Skeletal muscle satellite cell (primary cell): Measurements from ENCODE around the gene PPFIA1.

Experiments used
- H3K27me3 ChIP-seq: 2 replicates; pipeline ENCODE4 v1.7.0; 2013; ENCODE audit warnings: low read length; ENCODE audit not compliant: control insufficient read depth, insufficient read depth
- H3K36me3 ChIP-seq: 2 replicates; pipeline ENCODE4 v1.7.0; 2013; ENCODE audit warnings: mild to moderate bottlenecking, control low read depth, low read length; ENCODE audit not compliant: insufficient read depth
- H3K4me1 ChIP-seq: 2 replicates; pipeline ENCODE4 v1.7.0; 2013; ENCODE audit warnings: low read length; ENCODE audit not compliant: control insufficient read depth, insufficient read depth
- H3K4me2 ChIP-seq: 2 replicates; pipeline ENCODE4 v1.7.0; 2013; ENCODE audit warnings: mild to moderate bottlenecking, low read length
- H3K4me3 ChIP-seq: 2 replicates; pipeline ENCODE4 v1.7.0; 2013; ENCODE audit warnings: low read length
- H3K9ac ChIP-seq: 2 replicates; pipeline ENCODE4 v1.7.0; 2013; ENCODE audit warnings: mild to moderate bottlenecking, low read depth, low read length, moderate library complexity
- H3K9me3 ChIP-seq: replicated peaks from 2 replicates; pipeline ENCODE4 v1.7.0; 2013; ENCODE audit warnings: mild to moderate bottlenecking, control low read depth, low read length

Gene PPFIA1

DNA sequence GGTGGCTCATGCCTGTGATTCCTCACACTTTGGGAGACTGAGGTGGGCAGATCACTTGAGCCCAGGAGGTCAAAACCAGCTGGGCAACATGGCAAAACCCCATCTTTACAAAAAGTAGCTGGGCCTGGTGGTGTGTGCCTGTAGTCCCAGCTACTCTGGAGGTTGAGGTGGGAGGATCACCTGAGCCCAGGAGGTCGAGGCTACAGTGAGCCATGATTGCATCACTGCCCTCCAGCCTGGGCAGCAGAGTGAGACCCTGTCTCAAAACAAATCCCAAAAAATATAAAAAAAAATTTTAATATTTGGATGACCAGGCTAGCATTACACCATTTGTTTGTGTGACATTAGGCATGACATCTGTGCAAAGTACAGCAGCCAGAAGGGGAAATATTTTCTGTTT lies 78.1 kb downstream of the PPFIA1 start:
- peaks cover 42% of the 10 kb centered on the region for H3K36me3 ChIP-seq
- H3K4me2 ChIP-seq, result no peak overlapping the region
- no peaks in the 10 kb centered on the region for H3K9me3 ChIP-seq
- H3K27me3 ChIP-seq, result no peaks in the 10 kb centered on the region
- H3K4me1 ChIP-seq, result no peaks in the 10 kb centered on the region
- no peak overlapping the region for H3K4me3 ChIP-seq
- no peak overlapping the region for H3K9ac ChIP-seq

DNA sequence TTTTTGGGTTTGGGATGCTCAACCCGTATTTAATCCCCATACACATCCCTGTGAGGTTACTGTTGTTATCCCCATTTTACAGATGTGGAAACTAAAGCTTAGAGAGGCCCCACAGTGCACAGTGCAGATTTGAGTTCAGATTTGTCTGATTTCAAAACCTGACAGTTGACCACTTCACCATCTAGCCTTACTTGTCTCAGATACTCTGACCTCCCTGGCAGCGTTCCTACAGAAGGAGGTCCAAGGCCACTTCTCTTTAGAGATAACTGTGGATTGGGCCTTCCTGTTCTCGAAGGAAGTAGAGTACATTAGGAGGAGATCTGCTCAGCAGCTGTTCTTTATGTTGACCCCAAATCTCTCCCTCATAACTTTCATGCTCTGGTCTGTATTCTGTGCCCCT lies 81.2 kb downstream of the PPFIA1 start:
- H3K27me3 ChIP-seq, result no peaks in the 10 kb centered on the region
- peaks cover 45% of the 10 kb centered on the region for H3K36me3 ChIP-seq
- H3K9me3 ChIP-seq, result no peaks in the 10 kb centered on the region
- no peak overlapping the region for H3K4me3 ChIP-seq
- no peak overlapping the region for H3K9ac ChIP-seq
- H3K4me2 ChIP-seq, result no peak overlapping the region
- no peaks in the 10 kb centered on the region for H3K4me1 ChIP-seq

DNA sequence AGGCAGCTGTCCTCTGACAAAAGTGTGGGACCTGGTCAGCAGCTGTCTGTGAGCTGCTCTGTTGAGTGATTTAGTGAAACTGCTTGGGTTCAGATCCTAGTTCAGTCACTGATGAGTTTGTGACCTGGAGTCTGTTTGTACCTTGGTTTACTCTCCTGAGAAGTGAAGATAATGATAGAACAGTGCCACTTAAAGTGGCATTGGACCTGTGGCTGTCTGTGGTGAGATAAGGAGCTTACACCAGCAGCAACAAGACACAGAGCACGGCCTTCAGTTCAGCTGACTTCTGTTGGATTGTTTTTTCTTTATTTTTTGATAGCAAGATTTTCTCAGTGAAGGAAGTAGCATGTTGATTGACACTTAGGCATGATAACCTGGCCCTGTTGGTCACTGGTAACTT lies 81.6 kb downstream of the PPFIA1 start:
- Histone ChIP-seq H3K4me3 (no peak overlapping the region), H3K4me2 (no peak overlapping the region), H3K27me3 (no peaks in the 10 kb centered on the region), H3K36me3 (peaks cover 46% of the 10 kb centered on the region), H3K9me3 (no peaks in the 10 kb centered on the region), H3K9ac (no peak overlapping the region), H3K4me1 (no peaks in the 10 kb centered on the region)

DNA sequence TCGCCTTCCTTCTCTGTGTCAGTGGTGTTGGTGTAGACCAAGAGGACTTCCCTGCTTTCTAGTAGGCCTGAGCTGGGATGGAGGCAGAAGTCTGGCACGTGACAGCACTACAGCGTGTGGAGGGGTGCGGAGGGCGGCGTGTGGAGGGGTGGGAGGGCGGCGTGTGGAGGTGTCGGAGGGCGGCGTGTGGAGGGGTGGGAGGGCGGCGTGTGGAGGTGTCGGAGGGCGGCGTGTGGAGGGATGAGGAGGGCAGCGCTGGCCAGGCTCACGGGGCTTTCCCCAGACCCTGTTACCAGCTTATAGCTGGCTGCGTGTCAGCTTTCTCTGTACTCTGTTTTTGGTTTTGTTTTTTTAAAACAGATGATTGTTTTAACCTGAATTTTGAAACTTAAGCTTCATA lies 82.1 kb downstream of the PPFIA1 start:
- Histone ChIP-seq H3K4me1 (no peaks in the 10 kb centered on the region), H3K4me2 (no peak overlapping the region), H3K36me3 (peaks cover 49% of the 10 kb centered on the region), H3K4me3 (no peak overlapping the region), H3K9ac (no peak overlapping the region), H3K27me3 (no peaks in the 10 kb centered on the region), H3K9me3 (no peaks in the 10 kb centered on the region)

DNA sequence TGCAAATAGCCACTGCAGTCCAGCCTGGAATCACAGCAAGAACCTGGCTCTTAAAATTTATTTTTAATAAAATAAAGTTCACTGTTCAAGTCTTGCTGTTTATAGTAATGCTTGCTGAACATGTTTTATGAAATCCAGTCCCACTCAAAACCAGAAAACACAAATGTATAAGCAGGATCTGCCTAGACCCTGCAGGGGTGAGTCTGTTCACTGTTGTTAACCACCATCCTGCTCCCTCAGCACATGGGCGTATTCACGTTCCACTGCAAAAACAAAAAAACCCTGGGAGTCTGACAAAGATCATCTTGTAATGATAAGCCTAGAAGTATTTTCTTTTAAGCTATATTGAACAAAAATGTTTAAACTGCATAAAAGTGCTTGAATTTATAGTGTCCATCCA lies 82.8 kb downstream of the PPFIA1 start:
- no peak overlapping the region for H3K4me2 ChIP-seq
- H3K9me3 ChIP-seq, result no peaks in the 10 kb centered on the region
- H3K36me3 ChIP-seq, result peaks cover 47% of the 10 kb centered on the region
- H3K4me3 ChIP-seq, result no peak overlapping the region
- no peaks in the 10 kb centered on the region for H3K27me3 ChIP-seq
- H3K4me1 ChIP-seq, result no peaks in the 10 kb centered on the region
- H3K9ac ChIP-seq, result no peak overlapping the region

DNA sequence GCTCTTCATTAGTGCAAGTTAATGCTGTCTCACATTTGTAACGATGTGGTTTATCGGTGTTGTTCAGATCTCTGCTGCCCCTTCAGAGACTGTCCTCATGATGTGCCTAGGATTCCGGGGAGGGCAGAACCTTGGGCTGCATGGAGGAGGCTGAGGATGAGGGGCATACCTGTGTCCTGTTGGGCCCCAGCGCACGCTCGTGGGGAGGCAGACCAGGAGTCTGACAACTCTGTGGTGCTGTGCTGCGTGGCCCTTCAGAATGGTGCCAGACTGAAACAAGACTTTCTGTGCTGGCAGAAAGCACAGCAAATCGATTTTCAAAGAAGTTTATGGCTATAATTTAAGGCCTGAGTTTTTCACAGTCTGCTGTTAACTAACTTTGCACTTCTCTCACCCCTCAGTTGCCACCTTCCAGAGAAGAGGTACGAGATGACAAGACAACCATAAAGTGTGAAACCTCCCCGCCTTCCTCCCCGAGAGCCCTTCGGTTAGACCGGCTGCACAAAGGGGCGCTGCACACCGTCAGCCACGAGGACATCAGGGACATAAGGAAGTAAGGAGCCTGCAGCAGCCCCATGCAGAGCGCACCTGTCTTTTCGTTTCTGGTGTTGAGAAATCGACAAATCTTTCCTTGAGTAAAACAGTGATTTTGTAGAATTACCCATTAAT lies 83.5 kb downstream of the PPFIA1 start:
- Histone ChIP-seq H3K4me1 (no peaks in the 10 kb centered on the region), H3K4me2 (no peak overlapping the region), H3K9ac (no peak overlapping the region), H3K36me3 (peaks cover 50% of the 10 kb centered on the region), H3K27me3 (no peaks in the 10 kb centered on the region), H3K9me3 (no peaks in the 10 kb centered on the region), H3K4me3 (no peak overlapping the region)

DNA sequence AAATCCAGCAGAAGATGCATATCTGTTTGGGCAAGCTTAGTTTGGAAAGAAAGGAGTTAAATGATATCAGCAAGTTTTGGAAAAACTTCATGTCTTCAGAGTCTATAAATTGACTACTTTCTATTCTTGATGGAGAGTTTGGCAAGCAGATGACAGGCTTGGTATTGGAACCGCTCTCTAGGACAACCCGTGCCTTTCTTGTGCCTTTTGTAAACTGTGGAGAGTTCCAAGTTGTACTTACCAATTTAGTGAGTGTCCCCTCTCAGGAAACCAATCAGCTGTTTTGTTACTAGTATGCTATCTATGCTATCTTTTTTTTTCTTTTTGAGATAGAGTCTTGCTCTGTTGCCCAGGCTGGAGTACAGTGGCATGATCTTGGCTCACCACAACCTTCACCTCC lies 84.1 kb downstream of the PPFIA1 start:
- H3K4me3 ChIP-seq, result no peak overlapping the region
- no peaks in the 10 kb centered on the region for H3K9me3 ChIP-seq
- no peaks in the 10 kb centered on the region for H3K27me3 ChIP-seq
- no peak overlapping the region for H3K4me2 ChIP-seq
- H3K4me1 ChIP-seq, result no peaks in the 10 kb centered on the region
- H3K36me3 ChIP-seq, result peaks cover 50% of the 10 kb centered on the region
- no peak overlapping the region for H3K9ac ChIP-seq

DNA sequence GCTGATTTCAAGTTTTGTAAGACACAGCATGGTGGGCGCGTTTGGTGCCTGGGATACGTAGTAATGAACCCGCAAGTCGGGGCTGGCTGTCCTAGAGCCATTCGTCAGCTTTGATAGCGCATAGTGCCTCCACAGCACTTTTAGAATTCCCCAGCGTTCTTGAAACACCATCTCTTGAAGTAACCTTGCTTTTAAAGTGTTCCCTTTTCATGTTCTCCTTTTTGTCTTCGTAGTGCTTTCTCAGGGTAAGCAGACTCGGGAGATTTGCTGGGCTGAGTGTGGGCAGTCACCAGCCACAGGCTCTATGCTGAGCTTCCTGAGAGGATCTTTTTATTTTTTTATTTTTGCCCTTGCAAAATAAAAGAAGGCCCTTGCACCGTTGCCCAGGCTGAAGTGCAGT lies 88.3 kb downstream of the PPFIA1 start:
- Histone ChIP-seq H3K4me1 (no peaks in the 10 kb centered on the region), H3K9me3 (no peaks in the 10 kb centered on the region), H3K9ac (no peak overlapping the region), H3K27me3 (no peaks in the 10 kb centered on the region), H3K4me2 (no peak overlapping the region), H3K4me3 (no peak overlapping the region), H3K36me3 (peaks cover 63% of the 10 kb centered on the region)

DNA sequence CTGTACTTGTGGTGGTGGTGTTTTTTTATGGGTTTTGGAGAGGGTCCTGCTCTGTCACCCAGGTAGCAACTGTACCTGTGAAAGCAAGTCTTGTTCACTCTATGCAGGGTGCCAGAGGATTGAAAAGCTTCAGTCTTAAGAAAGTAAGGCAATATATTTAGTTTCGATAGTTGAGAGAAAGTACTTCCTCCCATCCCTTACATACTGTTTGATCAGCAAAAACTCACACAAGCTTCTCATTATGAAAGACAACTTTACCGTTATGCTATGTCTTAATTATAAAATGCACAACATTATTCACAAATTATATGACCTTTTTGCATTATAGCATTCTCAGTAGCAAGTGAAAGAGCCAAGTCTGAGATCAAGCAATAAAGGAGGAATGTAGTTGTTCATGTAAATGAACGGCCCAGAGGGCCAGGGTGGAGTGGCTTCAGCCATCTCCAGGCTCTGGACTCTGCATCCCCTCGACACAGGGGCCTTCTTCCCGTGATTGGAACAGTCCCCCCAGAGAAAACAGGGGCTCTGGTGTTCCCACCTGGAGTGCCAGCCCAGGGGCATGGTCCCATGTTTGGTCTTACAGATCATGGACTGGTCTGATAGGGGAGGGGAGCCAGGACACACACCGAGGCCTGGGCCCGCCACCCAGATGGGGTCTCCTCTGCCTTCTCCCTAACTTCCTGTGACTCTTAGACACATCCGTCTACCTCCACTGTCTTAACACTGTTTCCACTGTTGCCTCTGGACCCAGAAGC lies 89.1 kb downstream of the PPFIA1 start:
- H3K27me3 ChIP-seq, result no peaks in the 10 kb centered on the region
- no peaks in the 10 kb centered on the region for H3K9me3 ChIP-seq
- peaks cover 64% of the 10 kb centered on the region for H3K36me3 ChIP-seq
- H3K4me2 ChIP-seq, result no peak overlapping the region
- no peaks in the 10 kb centered on the region for H3K4me1 ChIP-seq
- H3K4me3 ChIP-seq, result no peak overlapping the region
- H3K9ac ChIP-seq, result no peak overlapping the region

DNA sequence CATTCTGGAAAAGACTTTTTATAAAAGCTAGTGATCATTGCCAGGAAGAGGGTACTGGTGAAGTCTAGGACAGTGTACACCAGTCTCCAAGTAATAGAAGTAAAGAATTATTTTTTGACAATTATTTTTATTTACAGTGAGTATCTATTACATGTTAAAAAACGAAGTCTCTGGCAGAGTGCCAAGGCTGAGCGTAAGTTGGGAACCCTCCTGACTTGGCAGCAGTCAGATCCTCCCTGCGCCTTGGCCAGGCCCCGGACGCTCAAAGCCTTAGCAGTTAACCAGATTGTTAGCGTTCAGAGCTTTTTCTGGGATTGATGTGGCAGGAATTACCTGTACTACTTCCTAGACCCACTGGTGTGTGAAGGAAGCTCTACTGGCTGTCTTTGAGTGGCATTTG lies 89.7 kb downstream of the PPFIA1 start:
- H3K4me3 ChIP-seq, result no peak overlapping the region
- no peaks in the 10 kb centered on the region for H3K27me3 ChIP-seq
- H3K9me3 ChIP-seq, result no peaks in the 10 kb centered on the region
- no peak overlapping the region for H3K9ac ChIP-seq
- no peak overlapping the region for H3K4me2 ChIP-seq
- H3K4me1 ChIP-seq, result no peaks in the 10 kb centered on the region
- H3K36me3 ChIP-seq, result peaks cover 65% of the 10 kb centered on the region

DNA sequence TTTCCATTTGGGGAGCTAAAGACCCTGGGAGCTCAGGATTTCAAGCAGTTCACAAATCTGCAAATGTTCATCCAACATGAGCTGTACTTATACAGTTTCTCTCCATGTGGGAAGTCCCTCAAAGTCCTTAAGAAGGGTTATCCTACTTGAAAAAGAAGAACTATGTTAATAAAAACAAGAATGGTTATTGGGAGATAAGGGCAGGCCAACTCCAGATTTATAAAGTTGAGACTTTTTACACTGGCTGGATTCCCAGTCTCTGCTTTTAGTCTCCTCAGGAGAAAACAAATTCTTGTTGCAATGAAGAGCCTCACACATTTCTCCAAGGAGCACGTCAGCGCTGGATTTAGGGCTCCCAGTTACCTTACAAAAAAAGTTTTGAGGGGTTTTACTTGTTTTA lies 93.7 kb downstream of the PPFIA1 start:
- Histone ChIP-seq H3K36me3 (peaks cover 43% of the 10 kb centered on the region), H3K9ac (no peak overlapping the region), H3K27me3 (no peaks in the 10 kb centered on the region), H3K4me3 (no peak overlapping the region), H3K4me1 (no peaks in the 10 kb centered on the region), H3K9me3 (no peaks in the 10 kb centered on the region), H3K4me2 (no peak overlapping the region)
